GM12864 (cell line): Measurements from ENCODE around the gene LYZL1.

Source experiments
- DNase-seq: peaks from one replicate; pipeline ENCODE4 v3.0.0-alpha.2; 2011; ENCODE audit warnings: low read depth
- H3K4me3 ChIP-seq: 2 replicates; pipeline ENCODE4 v1.5.1; 2011; ENCODE audit warnings: mild to moderate bottlenecking, low read depth, low read length, control low read depth
- TF ChIP-seq, protein P1 (sequence below): IDR thresholded peaks from 2 replicates; pipeline ENCODE4 v1.5.1; 2011; ENCODE audit warnings: low read depth, mild to moderate bottlenecking, moderate library complexity, low read length, control low read depth, inconsistent platforms; ENCODE audit errors: missing control alignments

LYZL1 gene

DNA sequence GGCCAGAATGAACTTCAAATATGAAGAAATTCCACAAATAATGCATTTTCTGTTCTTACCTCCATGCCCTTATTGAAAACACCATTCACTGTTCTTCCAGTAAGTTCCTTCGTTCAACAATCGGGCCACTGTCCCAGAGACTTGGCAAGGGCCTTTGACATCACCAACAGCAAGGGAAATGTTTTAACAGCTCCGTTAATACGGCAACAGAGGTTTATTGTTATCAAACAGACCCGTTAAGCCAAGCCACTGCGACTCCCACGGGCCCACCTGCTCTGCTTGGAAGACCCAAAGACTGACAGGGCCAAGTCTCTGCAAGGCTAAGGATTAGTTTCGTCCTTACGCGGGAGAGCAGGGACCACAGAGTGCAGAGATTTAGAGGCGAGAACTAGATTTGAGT, 43.4 kb upstream of the LYZL1 start:
- TF ChIP-seq, protein P1, sequence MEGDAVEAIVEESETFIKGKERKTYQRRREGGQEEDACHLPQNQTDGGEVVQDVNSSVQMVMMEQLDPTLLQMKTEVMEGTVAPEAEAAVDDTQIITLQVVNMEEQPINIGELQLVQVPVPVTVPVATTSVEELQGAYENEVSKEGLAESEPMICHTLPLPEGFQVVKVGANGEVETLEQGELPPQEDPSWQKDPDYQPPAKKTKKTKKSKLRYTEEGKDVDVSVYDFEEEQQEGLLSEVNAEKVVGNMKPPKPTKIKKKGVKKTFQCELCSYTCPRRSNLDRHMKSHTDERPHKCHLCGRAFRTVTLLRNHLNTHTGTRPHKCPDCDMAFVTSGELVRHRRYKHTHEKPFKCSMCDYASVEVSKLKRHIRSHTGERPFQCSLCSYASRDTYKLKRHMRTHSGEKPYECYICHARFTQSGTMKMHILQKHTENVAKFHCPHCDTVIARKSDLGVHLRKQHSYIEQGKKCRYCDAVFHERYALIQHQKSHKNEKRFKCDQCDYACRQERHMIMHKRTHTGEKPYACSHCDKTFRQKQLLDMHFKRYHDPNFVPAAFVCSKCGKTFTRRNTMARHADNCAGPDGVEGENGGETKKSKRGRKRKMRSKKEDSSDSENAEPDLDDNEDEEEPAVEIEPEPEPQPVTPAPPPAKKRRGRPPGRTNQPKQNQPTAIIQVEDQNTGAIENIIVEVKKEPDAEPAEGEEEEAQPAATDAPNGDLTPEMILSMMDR = no peak
- no peak overlapping the region for H3K4me3 ChIP-seq
- DNase-seq = no peak

DNA sequence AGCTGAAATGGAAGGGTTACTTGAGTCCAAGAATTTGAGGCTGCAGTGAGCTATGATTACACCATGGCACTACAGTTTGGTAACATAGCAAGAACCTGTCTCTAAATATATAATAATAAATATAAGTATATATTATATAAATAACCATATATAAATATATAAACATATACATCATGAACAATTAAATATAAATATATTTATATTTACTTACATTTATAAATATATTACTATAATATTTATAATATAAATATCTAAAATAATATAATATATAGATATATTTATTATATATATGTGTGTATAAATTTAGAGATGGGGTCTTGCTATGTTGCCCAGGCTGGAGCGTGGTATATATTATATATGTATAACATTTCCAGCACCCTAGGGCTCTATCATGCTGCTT, 42.4 kb upstream of the LYZL1 start:
- H3K4me3 ChIP-seq = no peak overlapping the region
- TF ChIP-seq, protein P1 = no peak
- no peak for DNase-seq

DNA sequence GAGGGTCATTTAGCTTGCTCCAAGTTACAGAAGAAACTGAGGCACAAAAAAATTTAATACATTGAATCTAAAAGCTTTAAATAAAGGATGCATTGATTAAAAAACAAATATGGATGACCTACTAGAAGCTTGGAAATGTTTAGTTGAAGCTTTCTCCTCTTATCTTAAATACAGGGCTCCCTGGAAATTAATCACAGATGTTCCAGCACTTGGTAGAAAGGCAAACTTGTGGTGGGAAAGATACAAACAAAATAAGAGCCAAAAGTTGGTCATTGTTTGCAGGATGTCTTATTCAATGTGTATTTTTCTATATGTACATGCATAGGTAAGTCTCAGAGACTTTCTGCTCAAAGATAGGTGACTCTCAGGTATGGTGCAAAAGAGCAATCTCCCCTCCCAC, 40.7 kb upstream of the LYZL1 start:
- TF ChIP-seq, protein P1 = no peak
- no peak overlapping the region for H3K4me3 ChIP-seq
- DNase-seq = no peak

DNA sequence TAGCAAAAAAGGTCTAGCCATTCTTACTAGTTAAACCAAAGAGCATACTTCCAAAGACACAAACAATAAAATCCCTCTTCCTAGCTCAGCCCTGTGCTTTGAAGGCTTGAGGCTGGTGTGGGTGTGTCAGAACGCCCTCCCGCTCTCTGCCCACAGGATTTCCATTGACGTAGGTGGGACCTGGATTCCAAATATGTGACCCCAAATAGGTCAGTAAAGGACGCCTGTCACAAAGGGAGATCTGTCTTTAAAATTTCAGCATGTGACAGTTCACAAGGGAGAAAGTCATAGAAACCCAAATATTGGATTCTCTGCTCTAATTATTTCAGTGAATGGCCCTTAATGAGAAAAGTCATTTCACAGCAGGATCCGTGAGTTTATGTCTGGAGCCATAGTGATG, 39.9 kb upstream of the LYZL1 start:
- TF ChIP-seq, protein P1 = no peak
- DNase-seq = no peak
- no peak overlapping the region for H3K4me3 ChIP-seq

DNA sequence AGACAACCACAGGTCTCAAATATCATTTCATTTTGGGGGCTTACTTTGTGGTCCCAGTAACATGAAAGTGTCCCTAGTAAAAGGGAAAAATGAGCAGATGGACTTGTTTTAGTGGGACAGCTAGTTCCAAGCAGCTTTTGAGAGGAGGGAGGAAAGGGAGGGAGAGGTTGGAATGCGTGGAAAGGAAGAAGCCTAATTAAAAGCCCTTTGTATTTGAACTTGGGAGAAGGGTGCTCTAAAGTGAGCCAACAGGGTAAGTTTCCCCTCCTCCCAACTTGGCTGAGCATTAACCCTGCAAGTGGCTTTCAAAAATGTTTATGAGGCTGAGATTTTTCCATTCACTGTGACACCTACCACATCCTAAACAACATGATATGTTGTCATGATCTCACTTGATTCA, 38.8 kb upstream of the LYZL1 start:
- TF ChIP-seq, protein P1 = no peak
- no peak for DNase-seq
- H3K4me3 ChIP-seq = no peak overlapping the region

DNA sequence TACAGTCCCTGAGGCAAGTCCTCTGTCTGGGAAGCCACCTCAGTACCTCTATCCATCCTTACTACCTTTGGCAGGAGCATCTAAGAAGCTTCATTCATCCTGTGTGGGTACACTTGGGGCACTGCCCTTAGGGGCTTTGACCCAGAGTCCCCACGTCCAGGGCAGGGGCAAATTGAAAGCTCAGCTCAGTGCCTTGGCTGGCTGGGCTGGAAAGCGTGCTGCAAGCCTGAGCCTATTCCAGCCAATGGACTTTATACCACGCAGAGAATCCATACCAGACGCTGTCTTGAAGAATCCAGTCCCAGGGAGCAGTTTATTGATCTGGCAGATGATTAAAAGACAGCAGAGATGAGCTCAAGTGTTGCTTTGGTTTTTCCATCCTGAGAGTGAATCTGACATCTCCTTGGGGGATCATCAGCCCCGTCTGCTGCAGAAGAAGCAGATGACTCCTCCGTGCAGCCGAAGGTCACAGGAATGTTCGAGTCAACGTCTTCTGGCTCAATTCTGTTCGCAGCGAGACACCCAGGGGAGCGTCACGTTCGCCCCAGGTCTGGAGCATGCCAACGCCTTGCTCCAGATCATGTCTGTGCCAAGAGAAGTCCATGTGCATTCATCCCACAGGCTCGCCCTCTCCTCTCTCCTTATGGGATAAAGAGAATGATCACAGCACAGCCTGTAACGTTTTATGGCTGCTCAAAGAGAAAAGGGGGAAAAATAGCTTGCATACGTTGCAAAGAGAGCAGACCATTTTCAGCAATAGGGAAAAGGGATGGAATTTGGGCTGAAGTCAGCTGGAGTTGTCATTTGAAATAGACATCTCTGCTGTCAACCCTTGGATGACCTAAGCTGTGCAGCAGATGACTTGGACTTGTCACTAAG, 35.8 kb upstream of the LYZL1 start:
- no peak overlapping the region for H3K4me3 ChIP-seq
- TF ChIP-seq, protein P1 = no peak
- DNase-seq = no peak

DNA sequence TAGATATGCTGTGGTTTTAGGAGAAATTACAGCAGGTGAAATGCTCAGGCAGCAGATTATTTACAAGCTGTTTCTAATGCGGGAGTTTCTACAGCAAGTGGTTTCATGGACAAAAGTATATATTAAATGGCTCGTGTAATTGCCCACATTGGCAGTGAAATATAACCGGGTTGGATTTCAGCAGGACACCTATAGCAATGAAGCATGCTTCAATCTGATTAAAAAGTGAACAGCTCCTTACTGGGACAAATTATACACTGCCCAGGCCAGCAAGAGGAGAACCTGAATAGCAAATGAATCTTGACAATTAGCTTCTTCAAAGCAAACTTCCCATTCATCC, 35.2 kb upstream of the LYZL1 start:
- DNase-seq = no peak
- TF ChIP-seq, protein P1 = no peak
- H3K4me3 ChIP-seq = no peak overlapping the region
